Activated CD4-positive, alpha-beta T cell treated with anti-CD3 and anti-CD28 coated beads for 4 hours (primary cell): Measurements from ENCODE around the gene RNF11.

ENCODE experiments used
- DNase-seq, 2 donors: peaks; one replicate each; pipeline ENCODE4 v3.0.0-alpha.2; 2020

RNF11 gene

GRCh38 chr1:51266181-51266580 lies 30.1 kb downstream of the RNF11 start:
- no peak for DNase-seq

- DNase-seq, result no peak
Measured at GRCh38 chr1:51266791-51267190, 30.7 kb downstream of the RNF11 start.

DNA sequence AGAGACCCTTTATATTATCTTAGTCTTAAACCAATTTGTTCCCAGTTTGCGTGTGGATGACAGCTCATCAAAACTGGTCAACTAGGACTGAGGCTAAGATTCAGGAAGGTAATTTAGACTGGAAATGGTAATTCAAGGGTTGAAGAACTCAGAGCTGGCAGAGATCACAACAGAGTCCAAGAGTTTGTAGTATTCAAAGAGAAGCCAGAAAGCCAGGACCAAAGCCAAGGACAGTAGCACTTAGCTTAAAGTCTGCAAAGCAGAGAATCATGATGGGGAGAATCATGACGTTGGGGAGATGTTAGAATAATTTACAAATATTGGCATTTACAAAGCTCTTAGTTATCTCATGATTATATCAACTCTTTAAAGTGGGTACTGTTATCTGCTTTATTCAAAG lies 32.6 kb downstream of the RNF11 start:
- DNase-seq, result no peak

GRCh38 chr1:51270751-51271150 lies 34.7 kb downstream of the RNF11 start:
- no peak for DNase-seq

DNA sequence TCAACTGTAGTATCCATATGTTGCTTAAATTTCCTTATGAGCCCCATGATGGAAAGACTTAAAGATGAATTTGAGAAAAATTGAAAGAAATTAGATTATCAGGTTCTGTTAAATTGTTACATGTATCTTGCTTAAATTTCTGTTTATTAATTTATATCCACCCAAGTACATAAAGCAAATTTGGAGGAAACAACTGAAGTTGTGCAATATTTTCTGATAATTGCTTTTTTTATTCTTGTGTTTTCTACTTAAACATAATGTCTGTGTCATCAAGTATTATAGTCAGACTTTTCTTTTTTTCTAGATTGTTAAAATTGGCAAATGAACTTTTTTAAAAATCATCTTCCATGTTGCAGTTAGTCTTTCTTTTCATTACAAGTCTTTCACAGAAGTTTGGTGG lies 36.8 kb downstream of the RNF11 start:
- DNase-seq, result no peak

DNA sequence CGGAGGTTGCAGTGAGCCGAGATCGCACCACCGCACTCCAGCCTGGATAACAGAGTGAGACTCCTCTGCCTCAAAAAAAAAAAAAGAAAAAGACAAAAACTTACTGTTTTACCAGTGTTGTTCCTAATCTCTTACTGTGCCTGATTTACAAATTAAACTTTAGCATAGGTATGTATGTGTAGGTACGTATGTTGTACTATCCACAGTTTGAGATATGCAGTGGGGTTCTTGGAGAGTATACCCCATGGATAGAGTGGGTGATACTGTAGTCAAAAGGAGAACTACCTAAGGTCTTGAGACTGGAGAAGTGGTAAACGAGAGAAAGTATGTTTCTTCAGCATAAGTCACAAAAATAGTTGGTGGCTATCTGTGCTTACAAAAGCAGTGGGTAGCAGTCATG lies 38.6 kb downstream of the RNF11 start:
- no peak for DNase-seq

GRCh38 chr1:51276286-51276685 lies 40.2 kb downstream of the RNF11 start:
- no peak for DNase-seq

- DNase-seq, result no peak
Measured at GRCh38 chr1:51280321-51280978, 44.4 kb downstream of the RNF11 start.

- no peak for DNase-seq
Measured at GRCh38 chr1:51281807-51282206, 45.7 kb downstream of the RNF11 start.

GRCh38 chr1:51282605-51283004 lies 46.5 kb downstream of the RNF11 start:
- DNase-seq, result no peak

GRCh38 chr1:51283979-51284378 lies 47.9 kb downstream of the RNF11 start:
- no peak for DNase-seq

- no peak for DNase-seq
Measured at GRCh38 chr1:51284487-51284954, 48.4 kb downstream of the RNF11 start.

DNA sequence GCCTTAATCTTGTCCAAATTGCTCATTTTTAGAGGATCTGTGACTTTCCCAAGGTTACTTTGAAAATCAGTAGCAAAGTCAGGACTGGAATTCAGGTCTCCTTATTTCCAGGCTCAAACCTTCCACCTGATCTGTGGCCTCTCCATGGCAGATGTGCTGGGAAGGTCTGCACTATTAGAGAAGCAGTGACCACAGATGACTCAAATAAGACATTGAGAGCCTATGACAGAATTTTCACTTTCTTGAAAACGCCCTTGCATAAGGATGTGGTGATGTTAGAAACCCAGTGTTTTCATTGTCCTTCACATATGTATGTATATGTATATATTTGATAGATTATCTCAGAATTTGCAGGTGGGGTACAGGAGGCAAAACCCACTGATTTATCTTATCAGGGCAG lies 49.0 kb downstream of the RNF11 start:
- DNase-seq, result no peak

DNA sequence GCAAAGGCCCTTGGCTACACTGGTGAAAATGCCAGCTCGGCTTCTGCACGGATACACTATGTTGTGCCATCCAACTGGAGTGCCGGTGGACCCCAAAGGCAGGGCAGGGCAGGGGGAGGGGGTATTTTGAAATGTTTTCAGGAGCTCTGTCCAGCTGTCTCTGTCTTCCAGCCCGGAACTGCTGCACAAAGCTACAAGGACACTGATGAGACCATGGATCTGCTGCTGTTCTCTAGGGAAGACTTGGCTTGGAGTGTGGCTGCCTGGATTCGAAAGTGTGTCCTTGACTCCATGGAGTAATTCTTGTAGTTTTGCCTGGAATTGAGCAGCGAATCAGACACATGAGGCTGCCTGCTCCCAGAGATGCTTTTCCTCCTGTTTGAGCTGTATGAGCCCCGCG lies 51.9 kb downstream of the RNF11 start:
- no peak for DNase-seq

- DNase-seq, result no peak
Measured at GRCh38 chr1:51288578-51288977, 52.5 kb downstream of the RNF11 start.

DNA sequence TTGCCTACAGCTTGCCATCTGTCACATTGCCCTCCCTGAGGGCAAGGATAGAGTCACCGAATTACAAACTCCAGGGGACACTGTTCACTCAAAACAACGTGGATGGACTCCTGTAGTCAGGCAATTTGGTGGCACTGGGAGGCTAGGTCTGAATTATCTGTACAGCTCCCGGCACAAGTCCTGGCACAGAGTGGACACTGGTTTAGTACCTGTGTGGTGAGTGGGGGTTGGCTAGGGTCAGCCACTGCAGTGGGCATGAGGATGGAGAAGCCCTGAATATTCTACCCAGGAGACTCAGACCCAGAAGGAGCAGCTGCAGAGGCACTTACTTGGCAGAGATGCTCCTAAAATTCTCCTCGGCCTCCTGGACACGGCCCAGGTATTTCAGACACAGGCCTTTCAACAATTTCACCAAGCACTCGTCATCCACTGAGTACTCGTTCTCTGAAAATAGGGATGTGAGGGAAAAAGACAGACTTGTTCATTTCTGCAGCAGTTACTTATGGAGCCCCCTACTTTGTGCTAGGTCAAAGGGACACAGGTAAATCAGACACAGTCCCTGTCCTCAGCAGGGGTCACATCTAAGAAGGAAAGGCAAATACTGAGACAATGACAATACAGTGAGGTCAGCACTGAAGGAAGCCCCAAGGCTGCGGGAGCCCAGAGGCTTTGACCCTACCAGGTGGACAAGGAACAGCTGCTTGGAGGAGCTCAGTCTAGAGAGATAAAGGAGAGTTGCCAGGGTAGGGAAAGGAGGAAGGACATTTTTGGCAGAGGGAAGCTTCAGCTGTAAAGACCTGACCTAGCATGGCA lies 53.8 kb downstream of the RNF11 start:
- DNase-seq, result no peak

DNA sequence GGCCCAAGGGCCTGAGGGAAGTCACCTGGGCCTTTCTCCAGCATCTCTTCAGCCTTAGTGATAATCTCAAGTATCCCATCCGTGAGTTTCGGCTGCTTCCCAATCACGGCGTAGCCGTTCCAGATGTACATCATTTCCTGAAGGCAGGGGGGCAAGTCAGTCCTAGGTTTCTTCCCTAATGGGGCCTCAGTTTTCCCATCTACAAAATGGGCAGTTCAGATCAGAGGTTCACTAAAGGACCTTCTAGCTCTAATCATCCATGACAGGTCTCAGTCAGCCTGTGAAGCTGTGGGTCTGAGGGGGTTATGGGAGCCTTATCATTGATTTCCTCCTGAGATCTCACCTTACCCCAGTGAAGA lies 54.4 kb downstream of the RNF11 start:
- DNase-seq, result no peak

DNA sequence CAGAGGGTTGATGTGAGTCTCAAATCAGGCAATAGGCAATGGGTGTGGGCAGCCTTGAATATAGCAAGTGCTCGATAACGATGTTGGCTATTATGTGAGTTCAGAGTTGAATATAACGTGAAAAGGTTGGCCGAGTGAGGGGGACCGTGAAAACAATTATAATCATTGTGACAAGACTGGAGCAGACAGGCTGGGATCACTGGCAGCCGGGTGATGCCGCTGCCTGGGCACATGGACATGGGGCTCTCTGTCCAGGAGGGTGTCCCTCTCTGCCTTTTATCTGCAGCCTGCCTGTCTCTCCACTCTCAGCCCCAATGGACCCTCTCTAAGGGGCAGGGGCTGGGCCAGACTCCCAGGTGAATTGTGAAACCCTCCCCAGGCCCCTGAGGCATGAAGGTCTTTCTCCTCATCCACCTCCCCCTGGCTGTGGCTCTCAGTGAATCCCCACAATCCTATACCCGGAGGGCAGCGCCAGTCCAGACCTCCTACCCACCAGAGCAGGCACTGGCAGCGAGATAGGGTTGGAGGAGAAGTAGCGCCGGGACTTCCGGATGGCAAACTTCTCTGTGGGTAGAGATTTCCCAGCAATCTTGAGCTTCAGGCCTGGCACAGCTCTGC lies 57.9 kb downstream of the RNF11 start:
- no peak for DNase-seq

DNA sequence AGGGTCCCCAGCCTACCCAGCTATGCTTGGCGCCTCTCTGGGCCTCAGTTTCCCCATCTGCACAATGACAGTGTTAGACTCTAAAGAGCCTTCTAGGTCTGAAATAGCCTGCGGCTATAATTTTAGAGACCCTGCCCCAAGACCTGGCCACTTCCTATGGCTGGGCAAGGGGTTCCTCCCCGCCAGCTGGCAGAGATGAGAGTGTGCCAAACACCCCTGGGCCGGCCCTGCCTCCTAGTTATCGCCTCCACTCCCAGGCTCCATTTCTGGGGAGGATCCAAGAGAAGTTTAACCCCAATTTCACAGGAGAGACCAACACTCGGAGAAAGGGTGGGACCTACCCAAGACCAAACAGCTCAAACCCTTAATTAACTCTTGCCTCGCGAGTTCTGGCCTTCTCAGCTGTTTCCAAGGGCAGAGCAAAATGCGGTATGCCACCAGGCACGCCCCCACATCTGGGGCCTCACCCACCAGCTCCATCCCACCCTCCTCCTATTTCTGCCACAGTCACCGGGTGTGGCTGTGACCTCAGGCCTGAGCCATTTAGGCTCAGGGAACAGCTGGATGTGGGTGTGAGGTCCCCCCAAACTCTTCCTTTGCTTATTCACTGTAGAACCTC lies 58.6 kb downstream of the RNF11 start:
- DNase-seq, result no peak

DNA sequence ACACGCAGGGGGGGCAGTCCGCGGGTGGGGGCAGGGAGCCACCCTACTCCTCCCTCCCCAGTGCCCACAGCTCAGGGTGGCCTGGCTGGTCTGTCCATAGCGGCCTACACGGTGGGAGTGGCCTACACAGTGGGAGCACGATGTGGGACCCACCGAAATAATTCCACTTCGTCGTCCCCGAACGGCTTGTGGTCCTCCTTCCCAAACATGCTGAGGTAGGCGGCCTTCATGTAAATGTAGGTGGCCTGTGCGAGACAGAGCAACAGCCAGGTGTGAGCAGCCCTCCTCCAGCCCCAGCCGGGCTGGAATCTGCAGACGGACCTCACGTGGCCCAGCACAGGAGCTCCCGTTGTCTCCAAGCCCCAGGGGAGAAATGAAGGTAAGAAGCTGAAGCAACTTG lies 59.9 kb downstream of the RNF11 start:
- DNase-seq, result no peak

DNA sequence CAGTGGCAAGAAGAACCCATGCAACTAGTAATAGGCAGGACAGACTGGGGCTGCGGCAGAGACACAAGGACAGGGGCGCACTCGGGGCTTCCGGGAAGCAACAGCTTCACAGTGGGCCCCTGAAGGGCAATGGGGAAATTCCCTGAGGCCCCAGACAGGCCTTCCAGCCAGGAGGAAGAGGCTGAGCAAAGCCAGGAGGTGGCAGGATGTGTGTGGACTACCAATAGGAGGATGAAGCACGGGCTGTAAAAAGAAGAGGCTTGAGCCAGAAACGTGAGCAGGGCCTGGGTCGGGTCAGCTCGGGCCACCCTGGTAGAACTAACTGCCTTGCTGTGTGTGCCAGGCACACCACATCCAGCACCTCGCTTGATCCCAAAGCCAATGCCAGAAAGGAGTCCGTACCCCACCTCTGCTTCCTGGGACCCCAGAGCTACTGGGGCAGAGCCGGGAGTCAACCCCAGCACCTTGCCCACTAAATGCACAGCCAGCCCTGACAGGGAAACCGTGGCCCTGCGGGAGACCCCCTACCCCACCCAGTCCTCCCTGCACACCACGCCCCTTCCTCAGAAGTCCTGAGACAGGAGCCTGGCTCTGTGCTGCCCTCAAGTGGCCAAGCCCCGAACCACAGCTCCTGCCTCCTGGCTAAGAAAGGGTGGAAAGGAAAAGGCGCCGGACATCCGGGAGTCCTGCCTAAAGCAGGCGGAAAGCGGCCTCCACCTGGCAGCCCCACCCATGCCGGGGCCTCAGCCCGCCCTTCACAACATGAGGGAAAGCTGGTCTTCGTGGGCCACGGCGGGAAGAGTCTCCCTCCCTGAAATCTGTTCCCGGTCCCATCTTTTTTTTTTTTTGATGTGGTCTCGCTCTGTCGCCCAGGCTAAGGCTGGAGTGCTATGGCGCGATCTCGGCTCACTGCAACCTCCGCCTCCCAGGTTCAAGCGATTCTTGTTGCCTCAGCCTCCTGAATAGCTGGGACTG lies 60.6 kb downstream of the RNF11 start:
- DNase-seq, result peak; percentile 48 to 66
